Subcutaneous adipose tissue (tissue), 4 donors: Measurements from ENCODE around the gene CNTNAP5. TPM values are rescaled to one million over a fixed set of nuclear protein-coding genes. Genes with fewer than 3 reads are reported as not detected.

Experiments
- CTCF ChIP-seq: fragments of 450-650 bp; IDR thresholded peaks from one replicate; pipeline ENCODE4 v1.5.1; 2016; ENCODE audit warnings: low read depth, mild to moderate bottlenecking, control low read depth, antibody characterized with exemption, moderate library complexity
- total RNA-seq, 4 donors: library from RNA; depleted of rRNA; stranded (reverse); fragments of >200 nt; gene quantifications; one replicate each; pipeline ENCODE4 v1.1.0, GENCODE V29; 2016

CNTNAP5 gene
- total RNA-seq, 4 donors from 2014 or later: not detected

- TF ChIP-seq CTCF: no peak
Observed at GRCh38 chr2:124558277-124558905, 533.3 kb downstream of the CNTNAP5 start.

- no peak for TF ChIP-seq CTCF
Observed at GRCh38 chr2:124559236-124559635, 534.1 kb downstream of the CNTNAP5 start.

DNA sequence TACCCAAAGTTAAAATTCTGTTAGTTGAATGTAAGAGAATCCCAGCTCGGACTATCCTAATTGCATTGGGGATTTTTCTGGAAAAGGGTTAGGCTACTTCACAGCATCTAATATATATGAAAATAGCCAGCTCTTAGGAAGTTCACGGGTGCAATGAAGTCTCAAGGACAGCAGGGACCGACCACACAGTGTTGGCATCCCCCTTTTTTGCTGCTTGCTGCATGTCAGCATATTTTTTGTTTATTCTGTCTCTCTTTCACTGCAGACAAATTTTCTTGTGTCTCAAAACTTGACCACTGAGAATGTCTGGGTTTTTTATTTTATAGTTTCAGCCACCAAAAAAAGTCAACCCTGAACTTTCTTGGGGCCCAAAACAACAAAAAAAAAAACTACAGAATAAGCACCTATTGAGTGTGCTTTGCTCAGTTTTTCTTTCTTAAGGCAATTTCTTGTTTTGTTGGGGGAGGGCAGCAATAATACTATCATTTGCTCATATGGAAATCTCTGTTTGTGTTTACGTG is 535.6 kb downstream of the CNTNAP5 start:
- TF ChIP-seq CTCF: no peak

DNA sequence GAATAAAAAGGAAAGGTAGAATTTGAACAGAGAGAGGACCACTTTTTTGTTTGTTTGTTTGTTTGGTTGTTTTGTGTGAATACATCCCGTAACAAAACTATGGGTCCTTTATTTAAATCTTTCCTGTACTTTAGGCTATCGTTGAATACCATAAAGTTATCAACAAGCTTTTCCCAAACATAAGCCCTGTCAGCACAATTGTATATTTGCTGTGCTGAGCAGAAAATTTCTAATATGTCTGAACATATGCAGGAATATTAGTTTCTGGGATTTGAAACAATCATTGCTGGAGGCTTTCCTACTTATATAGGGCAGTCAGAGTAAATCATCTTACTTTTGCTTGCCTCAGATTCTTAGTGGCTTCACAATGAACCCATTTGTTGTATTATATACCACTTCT is 536.4 kb downstream of the CNTNAP5 start:
- no peak for TF ChIP-seq CTCF

DNA sequence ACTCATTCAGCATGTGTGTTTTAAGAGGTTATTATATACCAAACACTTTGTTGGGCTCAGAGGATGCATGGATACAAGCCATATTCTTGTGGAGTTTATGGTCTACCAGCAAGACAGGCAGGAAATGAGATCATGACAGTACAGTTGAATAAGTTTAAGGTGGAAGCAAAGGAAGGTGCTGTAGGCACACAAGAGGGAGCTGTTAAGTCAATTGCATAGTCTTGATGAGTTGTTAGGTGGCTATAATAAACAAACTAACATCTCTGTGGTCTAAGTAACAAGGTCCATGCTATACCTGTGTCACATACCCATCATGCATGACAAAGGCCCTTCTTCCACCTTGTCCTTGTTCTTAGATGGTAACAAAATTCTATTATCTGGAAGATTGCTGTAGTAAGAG is 538.3 kb downstream of the CNTNAP5 start:
- no peak for TF ChIP-seq CTCF

- no peak for TF ChIP-seq CTCF
Observed at GRCh38 chr2:124566518-124566970, 541.5 kb downstream of the CNTNAP5 start.

DNA sequence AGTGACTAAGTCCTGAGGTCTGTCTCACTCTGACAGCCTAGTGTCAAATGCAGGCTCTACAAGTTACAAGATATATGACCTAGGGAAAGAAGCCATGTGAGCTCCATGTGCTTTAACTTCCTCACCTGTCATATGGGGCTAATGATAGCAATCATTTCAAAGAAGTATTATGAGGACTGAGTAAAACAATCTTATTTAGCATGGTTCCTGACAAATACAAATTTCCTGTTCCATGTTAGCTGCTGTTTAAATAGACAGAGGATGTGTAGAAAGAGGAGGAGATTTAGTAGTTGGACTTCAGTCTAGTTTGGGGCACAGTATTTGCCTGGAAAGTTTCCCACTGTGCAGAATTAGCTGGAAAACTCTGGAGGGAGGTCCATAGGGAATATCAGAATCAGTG is 545.8 kb downstream of the CNTNAP5 start:
- TF ChIP-seq CTCF: no peak
